ENCODE results near the gene RASAL2. TPM values are rescaled to one million over a fixed set of nuclear protein-coding genes. Genes with fewer than 3 reads are reported as not detected.
A peak's percentile ranks its signal among the peaks of the same experiment; 100 is the strongest.

The RASAL2 gene
- total and polyA plus RNA-seq, 4 donors = 21.6 to 32.6 (median 28.7) TPM

- WGBS (ENCODE audit: insufficient coverage) = no CpG with 5 or more reads among the region's 3 CpGs
- no peak for DNase-seq (ENCODE audit: low read depth in 4 of 6, low spot score in 6 of 6)
- H3K27ac ChIP-seq (ENCODE audit: low read depth, low read length) = no peak overlapping the region
These were observed 357.6 kb downstream of the RASAL2 start for GRCh38 chr1:178451529-178451928.

GRCh38 chr1:178452013-178452412, 358.1 kb downstream of the RASAL2 start:
- Histone ChIP-seq H3K4me3 (ENCODE audit: low read depth, low read length) (no peak overlapping the region), H3K9me3 (ENCODE audit: control insufficient read depth, insufficient read depth, low read length) (no peaks in the 10 kb centered on the region), H3K4me1 (ENCODE audit: control insufficient read depth, insufficient read depth, low read length) (no peaks in the 10 kb centered on the region), H3K27ac (ENCODE audit: low read depth, low read length) (no peak overlapping the region), H3K27me3 (ENCODE audit: control insufficient read depth, insufficient read depth, low read length) (no peaks in the 10 kb centered on the region), H3K36me3 (ENCODE audit: control insufficient read depth, insufficient read depth, low read length) (peaks cover 2% of the 10 kb centered on the region)
- no peak for DNase-seq (ENCODE audit: low read depth in 4 of 6, low spot score in 6 of 6)
- no CpG with 5 or more reads among the region's 3 CpGs for WGBS (ENCODE audit: insufficient coverage)

More at GRCh38 chr1:178451529-178451928, 357.6 kb downstream of the RASAL2 start:
- Histone ChIP-seq H3K4me3 (ENCODE audit: low read depth, low read length) (no peak overlapping the region), H3K36me3 (ENCODE audit: control insufficient read depth, insufficient read depth, low read length) (peaks cover 2% of the 10 kb centered on the region), H3K27me3 (ENCODE audit: control insufficient read depth, insufficient read depth, low read length) (no peaks in the 10 kb centered on the region), H3K9me3 (ENCODE audit: control insufficient read depth, insufficient read depth, low read length) (no peaks in the 10 kb centered on the region), H3K4me1 (ENCODE audit: control insufficient read depth, insufficient read depth, low read length) (no peaks in the 10 kb centered on the region)

GRCh38 chr1:178456472-178456871, 362.6 kb downstream of the RASAL2 start:
- no peaks in the 10 kb centered on the region for H3K27me3 ChIP-seq (ENCODE audit: control insufficient read depth, insufficient read depth, low read length)
- H3K27ac ChIP-seq (ENCODE audit: low read depth, low read length) = no peak overlapping the region
- no peak for DNase-seq (ENCODE audit: low read depth in 4 of 6, low spot score in 6 of 6)
- no peak overlapping the region for H3K4me3 ChIP-seq (ENCODE audit: low read depth, low read length)
- H3K4me1 ChIP-seq (ENCODE audit: control insufficient read depth, insufficient read depth, low read length) = no peaks in the 10 kb centered on the region
- H3K36me3 ChIP-seq (ENCODE audit: control insufficient read depth, insufficient read depth, low read length) = peaks cover 11% of the 10 kb centered on the region
- no peaks in the 10 kb centered on the region for H3K9me3 ChIP-seq (ENCODE audit: control insufficient read depth, insufficient read depth, low read length)
- 98% methylated on average over 6 of the region's 13 CpGs for WGBS (ENCODE audit: insufficient coverage)

DNA sequence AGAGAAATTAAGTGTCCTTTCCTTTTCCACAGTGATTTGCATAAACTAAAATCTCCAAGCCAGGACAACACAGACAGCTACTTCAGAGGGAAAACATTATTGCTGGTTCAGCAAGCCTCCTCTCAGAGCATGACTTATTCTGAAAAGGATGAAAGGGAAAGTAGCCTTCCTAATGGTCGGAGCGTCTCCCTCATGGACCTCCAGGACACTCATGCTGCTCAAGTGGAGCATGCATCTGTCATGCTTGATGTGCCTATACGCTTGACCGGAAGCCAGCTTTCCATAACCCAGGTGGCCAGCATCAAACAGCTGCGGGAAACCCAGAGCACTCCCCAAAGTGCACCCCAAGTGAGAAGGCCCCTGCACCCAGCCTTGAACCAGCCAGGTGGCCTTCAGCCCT, 363.7 kb downstream of the RASAL2 start:
- 84% methylated on average over 5 of the region's 5 CpGs for WGBS (ENCODE audit: insufficient coverage)
- H3K27me3 ChIP-seq (ENCODE audit: control insufficient read depth, insufficient read depth, low read length) = no peaks in the 10 kb centered on the region
- no peak for DNase-seq (ENCODE audit: low read depth in 4 of 6, low spot score in 6 of 6)
- no peaks in the 10 kb centered on the region for H3K4me1 ChIP-seq (ENCODE audit: control insufficient read depth, insufficient read depth, low read length)
- H3K27ac ChIP-seq (ENCODE audit: low read depth, low read length) = no peak overlapping the region
- peaks cover 9% of the 10 kb centered on the region for H3K36me3 ChIP-seq (ENCODE audit: control insufficient read depth, insufficient read depth, low read length)
- H3K9me3 ChIP-seq (ENCODE audit: control insufficient read depth, insufficient read depth, low read length) = no peaks in the 10 kb centered on the region
- H3K4me3 ChIP-seq (ENCODE audit: low read depth, low read length) = no peak overlapping the region

DNA sequence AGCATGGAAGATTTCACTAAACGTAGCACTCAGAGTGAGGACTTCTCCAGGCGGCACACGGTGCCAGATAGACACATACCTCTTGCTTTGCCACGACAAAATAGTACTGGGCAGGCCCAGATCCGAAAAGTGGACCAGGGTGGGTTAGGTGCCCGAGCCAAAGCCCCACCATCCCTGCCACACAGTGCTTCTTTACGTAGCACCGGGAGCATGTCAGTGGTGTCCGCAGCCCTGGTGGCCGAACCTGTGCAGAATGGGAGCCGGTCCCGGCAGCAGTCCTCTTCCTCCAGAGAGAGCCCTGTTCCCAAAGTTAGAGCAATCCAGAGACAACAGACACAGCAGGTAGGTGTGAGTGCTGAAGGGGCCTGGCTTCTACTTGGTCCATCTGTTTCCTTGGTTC, 364.3 kb downstream of the RASAL2 start:
- DNase-seq (ENCODE audit: low read depth in 4 of 6, low spot score in 6 of 6) = no peak
- Histone ChIP-seq H3K9me3 (ENCODE audit: control insufficient read depth, insufficient read depth, low read length) (no peaks in the 10 kb centered on the region), H3K36me3 (ENCODE audit: control insufficient read depth, insufficient read depth, low read length) (peaks cover 9% of the 10 kb centered on the region), H3K27me3 (ENCODE audit: control insufficient read depth, insufficient read depth, low read length) (no peaks in the 10 kb centered on the region), H3K27ac (ENCODE audit: low read depth, low read length) (no peak overlapping the region), H3K4me3 (ENCODE audit: low read depth, low read length) (no peak overlapping the region), H3K4me1 (ENCODE audit: control insufficient read depth, insufficient read depth, low read length) (no peaks in the 10 kb centered on the region)
- WGBS (ENCODE audit: insufficient coverage) = over 99% methylated on average over 11 of the region's 12 CpGs

DNA sequence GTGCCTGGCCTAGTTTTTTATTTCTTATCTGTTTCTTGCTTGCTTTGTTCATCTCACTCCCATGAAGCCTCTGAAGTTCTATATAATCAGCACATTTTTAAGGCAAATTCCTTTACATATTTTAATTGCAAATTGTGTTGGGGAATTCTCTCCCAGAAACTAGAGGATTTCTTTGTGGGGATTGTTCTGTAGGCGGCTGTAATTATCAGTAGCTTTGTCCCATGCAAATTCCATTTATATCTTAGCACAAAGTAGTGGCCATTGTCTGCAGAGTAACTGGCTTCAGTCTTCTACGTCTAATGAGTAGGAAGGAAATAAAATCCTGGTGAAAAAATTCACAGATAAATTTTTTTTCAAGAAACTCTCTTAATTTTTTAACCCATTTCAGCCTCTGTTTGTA, 367.2 kb downstream of the RASAL2 start:
- H3K4me1 ChIP-seq (ENCODE audit: control insufficient read depth, insufficient read depth, low read length) = no peaks in the 10 kb centered on the region
- no peak for DNase-seq (ENCODE audit: low read depth in 4 of 6, low spot score in 6 of 6)
- H3K27ac ChIP-seq (ENCODE audit: low read depth, low read length) = no peak overlapping the region
- WGBS (ENCODE audit: insufficient coverage) = no CpG with 5 or more reads among the region's 2 CpGs
- no peaks in the 10 kb centered on the region for H3K9me3 ChIP-seq (ENCODE audit: control insufficient read depth, insufficient read depth, low read length)
- no peak overlapping the region for H3K4me3 ChIP-seq (ENCODE audit: low read depth, low read length)
- no peaks in the 10 kb centered on the region for H3K27me3 ChIP-seq (ENCODE audit: control insufficient read depth, insufficient read depth, low read length)
- peaks cover 13% of the 10 kb centered on the region for H3K36me3 ChIP-seq (ENCODE audit: control insufficient read depth, insufficient read depth, low read length)

DNA sequence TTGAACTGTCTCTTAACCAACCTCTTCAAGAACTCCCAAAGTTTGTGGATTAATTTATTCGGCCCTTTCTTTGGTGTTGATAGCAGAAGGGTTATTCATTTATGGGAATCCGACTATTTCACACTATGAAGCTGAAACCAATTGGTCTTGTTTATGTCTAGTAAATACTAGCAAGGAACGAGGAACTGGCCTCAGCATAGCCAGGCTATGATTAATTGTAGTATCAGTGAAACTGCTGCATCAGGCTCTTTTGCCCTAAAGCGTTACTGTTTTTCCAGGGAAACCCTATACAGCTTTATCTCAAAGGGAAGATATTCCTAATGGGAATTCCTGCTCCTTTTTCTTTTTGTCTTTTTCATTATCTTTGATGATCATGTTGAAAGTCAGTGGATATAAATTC, 367.8 kb downstream of the RASAL2 start:
- peak in 1 of 6 donors; percentile 6 for DNase-seq (ENCODE audit: low read depth in 4 of 6, low spot score in 6 of 6)
- Histone ChIP-seq H3K36me3 (ENCODE audit: control insufficient read depth, insufficient read depth, low read length) (peaks cover 13% of the 10 kb centered on the region), H3K4me3 (ENCODE audit: low read depth, low read length) (no peak overlapping the region), H3K4me1 (ENCODE audit: control insufficient read depth, insufficient read depth, low read length) (no peaks in the 10 kb centered on the region), H3K27ac (ENCODE audit: low read depth, low read length) (no peak overlapping the region), H3K9me3 (ENCODE audit: control insufficient read depth, insufficient read depth, low read length) (no peaks in the 10 kb centered on the region), H3K27me3 (ENCODE audit: control insufficient read depth, insufficient read depth, low read length) (no peaks in the 10 kb centered on the region)
- WGBS (ENCODE audit: insufficient coverage) = no CpG with 5 or more reads among the region's 4 CpGs

GRCh38 chr1:178464141-178464540, 370.2 kb downstream of the RASAL2 start:
- Histone ChIP-seq H3K4me3 (ENCODE audit: low read depth, low read length) (no peak overlapping the region), H3K4me1 (ENCODE audit: control insufficient read depth, insufficient read depth, low read length) (no peaks in the 10 kb centered on the region), H3K27me3 (ENCODE audit: control insufficient read depth, insufficient read depth, low read length) (no peaks in the 10 kb centered on the region), H3K9me3 (ENCODE audit: control insufficient read depth, insufficient read depth, low read length) (no peaks in the 10 kb centered on the region), H3K27ac (ENCODE audit: low read depth, low read length) (no peak overlapping the region), H3K36me3 (ENCODE audit: control insufficient read depth, insufficient read depth, low read length) (peaks cover 7% of the 10 kb centered on the region)
- DNase-seq (ENCODE audit: low read depth in 4 of 6, low spot score in 6 of 6) = no peak
- WGBS (ENCODE audit: insufficient coverage) = 0% methylated on average over 1 of the region's 1 CpG

GRCh38 chr1:178464566-178464965, 370.7 kb downstream of the RASAL2 start:
- no peak overlapping the region for H3K27ac ChIP-seq (ENCODE audit: low read depth, low read length)
- H3K4me3 ChIP-seq (ENCODE audit: low read depth, low read length) = no peak overlapping the region
- peaks cover 7% of the 10 kb centered on the region for H3K36me3 ChIP-seq (ENCODE audit: control insufficient read depth, insufficient read depth, low read length)
- H3K4me1 ChIP-seq (ENCODE audit: control insufficient read depth, insufficient read depth, low read length) = no peaks in the 10 kb centered on the region
- H3K9me3 ChIP-seq (ENCODE audit: control insufficient read depth, insufficient read depth, low read length) = no peaks in the 10 kb centered on the region
- no peak for DNase-seq (ENCODE audit: low read depth in 4 of 6, low spot score in 6 of 6)
- H3K27me3 ChIP-seq (ENCODE audit: control insufficient read depth, insufficient read depth, low read length) = no peaks in the 10 kb centered on the region

DNA sequence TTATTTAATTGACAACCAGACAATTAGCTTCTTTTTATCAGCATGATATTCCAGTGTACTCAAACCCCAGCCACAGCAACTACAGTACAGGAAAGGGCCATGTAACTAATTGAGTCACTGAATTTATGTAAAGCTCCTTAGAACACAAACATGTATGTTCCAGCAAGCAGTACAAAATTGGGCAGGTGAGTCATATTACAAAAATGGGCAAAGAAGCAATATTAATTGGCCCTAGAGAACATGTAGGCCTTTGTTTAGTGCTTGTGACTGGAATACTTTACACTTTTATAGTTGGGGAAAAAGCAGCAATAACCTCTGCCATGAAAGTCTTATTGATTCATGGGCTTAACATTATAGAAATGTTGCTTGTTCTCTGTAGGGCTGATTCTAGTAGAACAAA, 371.1 kb downstream of the RASAL2 start:
- Histone ChIP-seq H3K27me3 (ENCODE audit: control insufficient read depth, insufficient read depth, low read length) (no peaks in the 10 kb centered on the region), H3K4me3 (ENCODE audit: low read depth, low read length) (no peak overlapping the region), H3K9me3 (ENCODE audit: control insufficient read depth, insufficient read depth, low read length) (no peaks in the 10 kb centered on the region), H3K27ac (ENCODE audit: low read depth, low read length) (no peak overlapping the region), H3K4me1 (ENCODE audit: control insufficient read depth, insufficient read depth, low read length) (no peaks in the 10 kb centered on the region), H3K36me3 (ENCODE audit: control insufficient read depth, insufficient read depth, low read length) (peaks cover 7% of the 10 kb centered on the region)
- DNase-seq (ENCODE audit: low read depth in 4 of 6, low spot score in 6 of 6) = no peak

All from spinal cord (tissue), 10 donors.